Nephron progenitor cell (in vitro differentiated cells): Measurements from ENCODE around the gene ZMIZ1.
A peak's percentile ranks its signal among the peaks of the same experiment; 100 is the strongest.

ENCODE experiments used
- DNase-seq: peaks from one replicate; pipeline ENCODE4 v3.0.0; 2021
- H3K27ac Mint-ChIP-seq: 2 replicates; pipeline ENCODE4 v1.8.0; 2021; ENCODE audit warnings: mild to moderate bottlenecking, moderate library complexity, mixed read lengths
- H3K27me3 Mint-ChIP-seq: 2 replicates; pipeline ENCODE4 v1.8.0; 2021; ENCODE audit warnings: mild to moderate bottlenecking, low read depth, mixed read lengths; ENCODE audit not compliant: poor library complexity
- H3K36me3 Mint-ChIP-seq: 2 replicates; pipeline ENCODE4 v1.8.0; 2021; ENCODE audit warnings: low read depth, mixed read lengths
- H3K4me1 Mint-ChIP-seq: 2 replicates; pipeline ENCODE4 v1.8.0; 2021; ENCODE audit warnings: mixed read lengths
- H3K4me3 Mint-ChIP-seq: 2 replicates; pipeline ENCODE4 v1.8.0; 2021; ENCODE audit warnings: mild to moderate bottlenecking, moderate library complexity, mixed read lengths
- H3K9me3 Mint-ChIP-seq: 2 replicates; pipeline ENCODE4 v1.8.0; 2021; ENCODE audit warnings: mild to moderate bottlenecking, moderate library complexity, mixed read lengths
- CTCF ChIP-seq: fragments of 200-600 bp; sonication (generic); IDR thresholded peaks from 2 replicates; pipeline ENCODE4 v1.5.0; 2021; ENCODE audit warnings: antibody characterized with exemption

Gene ZMIZ1

GRCh38 chr10:79185067-79185774 is 116.5 kb downstream of the ZMIZ1 start:
- Mint-ChIP-seq H3K9me3 (no peaks in the 10 kb centered on the region), H3K27ac (peak overlapping the region; percentile 91), H3K4me3 (peak overlapping the region; percentile 58), H3K4me1 (peaks cover 97% of the 10 kb centered on the region), H3K27me3 (no peaks in the 10 kb centered on the region), H3K36me3 (no peaks in the 10 kb centered on the region)
- TF ChIP-seq CTCF, result no peak
- no peak for DNase-seq

- DNase-seq, result no peak
- no peaks in the 10 kb centered on the region for H3K27me3 Mint-ChIP-seq
- H3K9me3 Mint-ChIP-seq, result no peaks in the 10 kb centered on the region
- H3K36me3 Mint-ChIP-seq, result peaks cover 3% of the 10 kb centered on the region
- peaks cover 90% of the 10 kb centered on the region for H3K4me1 Mint-ChIP-seq
- peak overlapping the region; percentile 91 for H3K27ac Mint-ChIP-seq
- peak overlapping the region; percentile 58 for H3K4me3 Mint-ChIP-seq
- TF ChIP-seq CTCF, result no peak
These were observed 117.1 kb downstream of the ZMIZ1 start for GRCh38 chr10:79185796-79186374.

GRCh38 chr10:79186486-79187120 is 117.8 kb downstream of the ZMIZ1 start:
- no peaks in the 10 kb centered on the region for H3K27me3 Mint-ChIP-seq
- H3K36me3 Mint-ChIP-seq, result peaks cover 10% of the 10 kb centered on the region
- H3K27ac Mint-ChIP-seq, result peak overlapping the region; percentile 91
- H3K4me1 Mint-ChIP-seq, result peaks cover 85% of the 10 kb centered on the region
- no peak for DNase-seq
- no peak for TF ChIP-seq CTCF
- no peaks in the 10 kb centered on the region for H3K9me3 Mint-ChIP-seq
- H3K4me3 Mint-ChIP-seq, result peak overlapping the region; percentile 54

GRCh38 chr10:79187121-79187940 is 118.6 kb downstream of the ZMIZ1 start:
- H3K4me3 Mint-ChIP-seq, result peak overlapping the region; percentile 40
- no peaks in the 10 kb centered on the region for H3K9me3 Mint-ChIP-seq
- H3K4me1 Mint-ChIP-seq, result peaks cover 83% of the 10 kb centered on the region
- no peaks in the 10 kb centered on the region for H3K27me3 Mint-ChIP-seq
- TF ChIP-seq CTCF, result no peak
- H3K36me3 Mint-ChIP-seq, result peaks cover 15% of the 10 kb centered on the region
- peak overlapping the region; percentile 59 for H3K27ac Mint-ChIP-seq
- no peak for DNase-seq

GRCh38 chr10:79188154-79188965 is 119.6 kb downstream of the ZMIZ1 start:
- TF ChIP-seq CTCF, result no peak

More at GRCh38 chr10:79188154-79188965, 119.6 kb downstream of the ZMIZ1 start:
- H3K27ac Mint-ChIP-seq, result peak overlapping the region; percentile 59
- H3K4me1 Mint-ChIP-seq, result peaks cover 80% of the 10 kb centered on the region
- H3K4me3 Mint-ChIP-seq, result peak overlapping the region; percentile 40
- peaks cover 24% of the 10 kb centered on the region for H3K36me3 Mint-ChIP-seq
- H3K27me3 Mint-ChIP-seq, result no peaks in the 10 kb centered on the region
- peak; percentile 38 for DNase-seq
- H3K9me3 Mint-ChIP-seq, result no peaks in the 10 kb centered on the region
